Measurements from ENCODE around the gene CA10.

DNA sequence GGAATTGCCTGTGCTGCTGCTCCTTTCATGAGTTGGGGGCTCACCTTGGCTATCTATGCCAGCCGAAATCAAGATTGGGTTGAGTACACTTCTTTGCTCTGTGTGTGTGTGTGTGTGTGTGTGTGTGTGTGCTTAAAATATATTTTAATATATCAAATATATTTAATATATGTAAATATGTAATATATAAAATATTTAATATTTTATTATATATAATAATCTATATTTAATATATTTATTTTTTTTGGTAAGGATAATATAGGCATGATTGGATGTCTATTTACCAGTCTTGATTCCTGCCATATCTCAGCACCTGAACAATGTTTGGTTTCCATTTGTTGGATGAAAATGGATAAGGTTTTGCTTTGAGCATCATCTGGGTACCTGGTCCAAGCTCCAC, 399.3 kb downstream of the CA10 start:
- TF ChIP-seq, protein P1, sequence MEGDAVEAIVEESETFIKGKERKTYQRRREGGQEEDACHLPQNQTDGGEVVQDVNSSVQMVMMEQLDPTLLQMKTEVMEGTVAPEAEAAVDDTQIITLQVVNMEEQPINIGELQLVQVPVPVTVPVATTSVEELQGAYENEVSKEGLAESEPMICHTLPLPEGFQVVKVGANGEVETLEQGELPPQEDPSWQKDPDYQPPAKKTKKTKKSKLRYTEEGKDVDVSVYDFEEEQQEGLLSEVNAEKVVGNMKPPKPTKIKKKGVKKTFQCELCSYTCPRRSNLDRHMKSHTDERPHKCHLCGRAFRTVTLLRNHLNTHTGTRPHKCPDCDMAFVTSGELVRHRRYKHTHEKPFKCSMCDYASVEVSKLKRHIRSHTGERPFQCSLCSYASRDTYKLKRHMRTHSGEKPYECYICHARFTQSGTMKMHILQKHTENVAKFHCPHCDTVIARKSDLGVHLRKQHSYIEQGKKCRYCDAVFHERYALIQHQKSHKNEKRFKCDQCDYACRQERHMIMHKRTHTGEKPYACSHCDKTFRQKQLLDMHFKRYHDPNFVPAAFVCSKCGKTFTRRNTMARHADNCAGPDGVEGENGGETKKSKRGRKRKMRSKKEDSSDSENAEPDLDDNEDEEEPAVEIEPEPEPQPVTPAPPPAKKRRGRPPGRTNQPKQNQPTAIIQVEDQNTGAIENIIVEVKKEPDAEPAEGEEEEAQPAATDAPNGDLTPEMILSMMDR (conservative IDR thresholded peaks at IDR 0.05; ENCODE audit: low read depth, low read length), result no peak
- TF ChIP-seq EZH2 (IDR thresholded peaks at IDR 0.05; ENCODE audit: borderline replicate concordance, low read depth, low read length, poor library complexity, severe bottlenecking), result no peak

Data from A673 (cell line).